ENCODE data around the gene MMP14.

GRCh38 chr14:22822016-22822570, 14.3 kb upstream of the MMP14 start:
- TF ChIP-seq CTCF (IDR thresholded peaks at IDR 0.05) = no peak
- no peak for TF ChIP-seq POLR2AphosphoS5 (IDR thresholded peaks at IDR 0.05)

Measured in suprapubic skin (tissue), 3 donors.